ENCODE results near the gene CDKN2AIPNL.
"Not testable (repeated sequence)": the region's sequence is repeated elsewhere in the genome, so short reads cannot be mapped to it uniquely, and the experiment has no call there.

The CDKN2AIPNL gene

DNA sequence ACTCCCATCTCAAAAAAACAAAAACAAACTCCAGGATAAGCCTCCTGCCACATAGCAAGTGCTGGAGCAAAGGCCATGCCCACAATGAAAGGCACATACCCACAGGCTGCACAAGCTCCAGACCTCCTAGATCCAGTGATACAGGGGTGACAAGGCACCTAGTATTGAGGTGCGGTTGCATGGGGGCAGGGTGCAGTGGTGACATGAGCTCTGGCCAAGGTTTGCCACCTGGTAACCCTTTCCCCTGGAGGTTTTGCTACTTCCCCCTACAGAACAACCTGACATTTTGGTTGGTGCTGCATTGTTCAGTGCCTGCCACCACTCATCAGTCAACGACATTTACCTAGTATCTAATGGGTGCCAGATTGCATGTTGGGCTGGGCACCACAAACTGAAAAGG lies 14.5 kb downstream of the CDKN2AIPNL start:
- DNase-seq, result no peak

DNA sequence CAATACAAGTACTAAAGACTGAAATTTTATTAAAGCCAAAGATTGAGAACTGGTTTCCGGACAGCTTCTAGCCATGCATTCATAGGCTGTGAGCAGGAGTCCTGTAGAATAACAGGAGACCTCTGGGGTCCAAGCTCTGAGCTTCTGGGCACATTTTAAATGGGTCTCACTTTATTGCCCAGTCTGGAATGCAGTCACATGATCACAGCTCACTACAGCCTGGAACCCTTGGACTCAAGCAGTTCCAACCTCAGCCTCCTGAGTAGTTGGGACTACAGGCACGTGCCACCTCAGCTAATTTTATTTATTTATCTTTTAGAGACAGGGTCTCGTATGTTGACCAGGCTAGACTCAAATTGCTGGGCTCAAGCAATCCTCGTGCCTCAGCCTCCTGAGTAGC lies 15.4 kb downstream of the CDKN2AIPNL start:
- no peak for DNase-seq

DNA sequence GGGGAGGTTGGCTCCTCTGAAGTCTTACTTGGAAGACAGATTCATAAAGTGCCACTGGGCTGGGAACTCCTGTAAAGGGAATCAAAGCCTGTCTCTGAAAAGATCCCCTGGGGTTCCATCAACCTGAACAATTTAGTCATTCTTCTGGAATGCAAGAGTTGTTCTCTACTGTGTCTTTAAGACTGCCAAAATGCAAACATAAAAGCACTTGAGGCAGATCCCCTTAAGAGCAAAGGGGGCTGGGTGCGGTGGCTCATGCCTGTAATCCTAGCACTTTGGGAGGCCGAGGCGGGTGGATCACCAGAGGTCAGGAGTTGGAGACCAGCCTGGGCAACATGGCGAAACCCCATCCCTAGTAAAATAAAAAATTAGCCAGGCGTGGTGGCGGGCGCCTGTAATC lies 16.7 kb downstream of the CDKN2AIPNL start:
- no peak for DNase-seq

DNA sequence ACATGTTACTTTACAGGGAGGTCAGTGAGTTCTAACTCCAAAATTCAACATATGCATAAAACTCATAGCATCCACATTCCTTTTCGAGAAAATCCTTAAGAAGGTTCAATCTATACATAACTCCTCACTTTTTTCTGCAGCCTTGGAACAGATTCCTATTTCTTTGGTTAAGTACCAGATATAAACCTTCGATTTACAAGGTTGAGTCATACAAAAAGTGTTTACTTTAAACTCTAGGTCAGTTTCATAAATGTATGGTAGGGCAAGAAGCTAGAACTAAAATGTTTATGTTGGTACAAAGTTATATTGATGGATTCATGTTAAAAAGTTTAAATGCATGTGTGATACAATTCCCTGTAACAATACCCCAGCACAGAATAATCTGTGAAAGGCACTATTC lies 19.4 kb downstream of the CDKN2AIPNL start:
- DNase-seq, result no peak

DNA sequence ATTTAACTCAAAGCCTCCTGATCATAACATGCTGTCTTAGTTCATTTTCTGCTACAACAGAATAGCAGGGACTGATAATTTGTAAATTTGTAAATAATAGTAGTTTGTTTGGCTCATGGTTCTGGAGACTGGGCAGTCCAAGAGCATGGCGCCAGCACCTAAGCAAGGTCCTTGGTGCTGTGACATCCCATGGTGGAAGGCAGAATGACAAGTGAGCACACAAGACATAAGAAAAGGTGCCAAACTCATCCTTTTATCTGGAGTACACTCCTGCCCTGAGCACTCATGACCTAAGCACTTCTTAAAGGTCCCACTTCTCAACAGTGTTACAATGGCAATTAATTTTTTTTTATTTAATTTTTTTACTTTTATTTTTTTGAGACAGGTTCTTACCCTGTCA lies 24.2 kb downstream of the CDKN2AIPNL start:
- DNase-seq, result no peak

DNA sequence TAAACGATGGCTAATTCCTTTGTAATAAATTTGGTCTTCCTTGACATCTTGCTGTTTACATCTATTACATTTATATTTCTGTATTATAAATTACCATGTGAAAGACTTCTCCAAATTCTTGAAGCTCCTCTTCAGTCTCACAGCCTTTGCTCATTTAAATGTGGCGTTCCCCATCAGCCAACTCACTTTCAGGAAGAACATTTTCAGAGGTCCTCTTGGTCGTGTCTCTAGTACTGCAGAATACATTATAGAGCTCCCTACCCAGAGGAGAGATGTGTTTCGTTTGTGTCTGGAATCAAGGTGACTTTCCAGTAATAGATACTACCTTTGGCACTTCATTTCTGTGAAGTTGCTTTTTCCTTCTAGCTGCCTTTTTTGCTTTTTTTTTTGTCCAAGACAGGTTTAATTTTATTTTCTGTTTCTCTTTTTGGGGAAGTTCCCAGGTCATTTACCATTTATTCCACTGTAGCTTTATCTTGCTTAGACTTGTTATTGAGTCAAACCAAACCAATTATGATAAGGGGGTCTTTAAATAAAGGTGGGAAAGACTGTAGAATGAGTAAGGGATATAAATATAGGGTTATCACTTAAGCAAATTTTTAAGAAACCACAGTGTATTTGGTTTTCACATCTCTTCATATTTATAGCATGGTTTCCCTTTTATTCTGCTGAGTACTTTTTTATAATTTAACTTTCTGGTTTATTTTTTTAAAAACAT lies 27.5 kb downstream of the CDKN2AIPNL start:
- DNase-seq, result no peak

DNA sequence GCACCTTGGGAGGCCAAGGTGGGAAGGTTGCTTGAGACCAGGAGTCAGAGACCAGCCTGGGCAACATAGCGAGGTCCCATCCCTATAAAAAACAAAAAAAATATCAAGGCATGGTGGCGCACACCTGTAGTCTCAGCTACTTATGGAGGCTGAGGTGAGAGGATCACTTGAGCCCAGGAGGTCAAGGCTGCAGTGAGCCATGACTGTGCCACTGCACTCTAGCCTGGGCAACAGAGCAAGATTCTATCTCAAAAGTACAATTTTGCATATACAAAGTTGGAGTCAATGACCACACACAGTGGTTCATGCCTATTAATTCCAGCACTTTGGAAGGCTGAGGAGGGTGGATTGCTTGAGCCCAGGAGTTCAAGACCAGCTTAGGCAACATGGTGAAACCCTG lies 29.5 kb downstream of the CDKN2AIPNL start:
- not testable (repeated sequence) for DNase-seq

DNA sequence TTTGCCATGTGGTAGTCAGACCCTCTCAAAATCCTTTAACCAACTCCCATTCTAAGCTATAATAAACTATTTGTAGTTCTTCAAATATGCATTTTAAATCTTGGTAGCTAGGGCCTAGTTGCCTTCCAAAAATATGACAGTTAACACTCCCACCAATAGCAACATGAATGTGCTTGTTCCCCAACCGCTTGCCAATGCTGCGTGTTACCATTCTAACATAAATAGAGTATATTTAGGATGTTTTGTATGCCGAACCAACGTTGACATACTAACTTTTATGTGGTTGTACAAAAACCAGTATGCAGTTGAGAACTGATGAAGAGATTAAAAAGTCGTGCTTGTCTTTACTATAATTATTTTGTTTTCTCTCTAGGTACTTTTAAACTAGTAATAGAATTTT lies 31.3 kb downstream of the CDKN2AIPNL start:
- no peak for DNase-seq

DNA sequence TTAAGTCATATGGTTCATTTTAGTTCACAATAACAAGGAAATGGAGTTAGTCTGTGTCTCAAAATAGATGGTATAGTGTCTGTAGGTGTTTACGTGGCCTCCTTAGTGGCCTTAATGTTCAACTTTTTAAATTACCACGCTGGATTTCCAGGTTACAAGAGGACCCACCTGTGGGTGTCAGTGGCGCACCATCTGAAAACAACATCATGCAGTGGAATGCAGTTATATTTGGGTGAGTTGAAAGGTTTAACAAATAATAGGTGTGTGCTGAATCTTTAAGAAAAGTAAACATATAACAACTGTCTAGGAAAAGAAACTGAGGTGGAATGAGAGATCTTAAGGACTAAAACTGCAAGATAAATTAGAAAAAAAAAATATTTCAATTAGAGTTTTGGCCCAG lies 37.4 kb downstream of the CDKN2AIPNL start:
- DNase-seq, result no peak

DNA sequence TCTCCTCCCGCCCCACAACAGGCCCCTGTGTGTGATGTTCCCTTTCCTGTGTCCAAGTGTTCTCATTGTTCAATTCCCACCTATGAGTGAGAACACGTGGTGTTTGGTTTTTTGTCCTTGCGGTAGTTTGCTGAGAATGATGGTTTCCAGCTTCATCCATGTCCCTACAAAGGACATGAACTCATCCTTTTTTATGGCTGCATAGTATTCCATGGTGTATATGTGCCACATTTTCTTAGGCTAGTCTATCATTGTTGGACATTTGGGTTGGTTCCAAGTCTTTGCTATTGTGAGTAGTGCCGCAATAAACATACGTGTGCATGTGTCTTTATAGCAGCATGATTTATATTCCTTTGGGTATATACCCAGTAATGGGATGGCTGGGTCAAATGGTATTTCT lies 38.0 kb downstream of the CDKN2AIPNL start:
- DNase-seq, result not testable (repeated sequence)

DNA sequence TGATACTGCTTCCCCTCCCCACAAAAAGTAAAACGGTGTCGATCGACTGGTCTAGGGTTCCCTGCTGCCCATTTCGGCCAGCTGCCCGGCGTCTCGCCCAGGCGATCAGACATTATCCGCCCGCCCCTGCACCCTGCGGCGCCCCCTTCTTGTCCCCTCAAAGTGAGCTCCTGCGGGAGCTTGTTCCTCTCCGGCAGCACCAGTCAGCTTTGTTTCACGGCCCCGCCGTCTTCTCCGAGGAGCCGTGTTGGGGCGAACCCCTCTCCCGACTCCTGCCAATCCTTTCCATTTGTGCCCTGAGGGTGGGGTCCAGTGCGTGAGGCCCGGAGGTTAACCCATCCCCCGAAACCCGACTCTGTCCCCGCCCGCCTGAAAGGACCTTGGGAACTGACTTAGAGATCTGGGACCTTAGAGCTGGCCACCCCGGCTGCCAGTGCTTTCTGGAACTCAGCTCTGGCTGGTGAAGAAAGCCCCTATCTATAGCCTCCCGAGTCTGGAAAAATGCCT lies 39.8 kb downstream of the CDKN2AIPNL start:
- DNase-seq, result peak; percentile 13

DNA sequence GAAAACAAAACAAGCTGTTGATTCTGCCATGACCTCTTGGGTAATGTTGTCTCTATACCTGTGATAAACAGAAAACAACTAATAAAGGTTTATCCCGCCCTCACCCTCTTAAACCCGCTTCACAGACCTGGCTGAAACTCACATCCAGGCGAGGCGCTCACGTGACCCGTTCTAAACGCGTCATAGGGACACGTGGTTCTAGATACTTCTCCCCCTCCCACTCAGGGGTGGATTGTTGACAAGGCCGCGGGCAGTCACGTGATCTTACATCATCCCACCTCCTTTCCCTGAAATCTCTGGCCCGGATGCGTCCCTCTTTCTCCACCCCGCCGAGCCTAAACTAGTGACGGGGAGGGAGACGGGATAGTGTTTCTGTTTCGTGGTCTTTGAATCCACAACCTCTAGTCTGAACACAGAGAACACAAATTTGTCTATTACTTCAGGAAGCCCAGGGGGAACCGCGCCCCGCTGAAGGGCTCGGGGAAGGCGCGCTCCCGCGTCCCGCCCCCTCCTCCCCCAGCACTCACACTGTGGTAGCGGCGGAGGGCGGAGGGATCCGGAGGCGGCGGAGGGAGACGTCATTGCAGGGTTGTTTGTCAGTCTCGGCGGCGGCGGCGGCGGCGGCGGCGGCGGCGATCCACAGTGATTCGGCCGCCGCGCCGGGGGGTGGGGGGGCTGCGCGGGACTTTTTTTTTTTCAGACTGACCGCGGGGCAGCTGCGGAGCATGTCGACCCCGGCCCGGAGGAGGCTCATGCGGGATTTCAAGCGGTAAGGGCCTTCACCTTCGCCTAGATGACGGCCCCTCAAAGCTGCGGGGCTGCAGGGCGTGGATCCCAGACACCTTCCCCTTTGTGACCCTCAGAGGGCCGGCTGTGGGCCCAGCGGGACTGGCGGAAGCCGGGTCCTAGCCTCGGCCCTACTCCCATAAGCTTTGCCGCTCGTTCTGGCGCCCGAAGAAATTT lies 40.5 kb downstream of the CDKN2AIPNL start, which contains the start of gene UBE2B:
Gene UBE2B, plus strand, starts transcription at position 699 of the 963 bp plus-strand sequence. Its CDS starts 27 bp downstream, at position 726.
- DNase-seq, result peak; percentile 97

DNA sequence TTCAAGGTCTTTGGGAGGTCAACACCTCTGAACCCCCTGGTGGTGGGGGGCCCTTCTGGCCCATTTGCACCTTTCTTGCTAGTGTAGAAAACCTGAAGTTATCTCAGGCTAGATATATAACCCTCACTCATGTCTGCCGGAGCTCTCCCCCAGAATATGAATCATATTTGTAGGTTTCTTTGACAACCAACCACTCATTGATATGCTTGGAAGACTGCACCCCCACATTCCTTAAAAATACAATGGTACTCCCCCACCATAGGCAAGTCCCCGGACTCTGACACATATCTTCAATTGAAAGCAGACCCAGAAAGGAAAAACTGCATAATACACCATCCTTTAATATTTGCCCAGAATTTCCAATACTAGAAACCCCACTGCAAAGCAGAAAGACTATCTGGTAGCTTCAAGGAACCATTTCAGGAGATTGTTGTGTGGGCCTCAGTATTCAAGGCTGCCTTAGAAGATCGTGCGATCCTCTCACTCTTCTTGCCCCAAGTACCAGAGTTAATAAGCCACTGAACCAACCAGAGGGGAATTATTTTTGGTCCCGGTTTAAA lies 41.3 kb downstream of the CDKN2AIPNL start:
- no peak for DNase-seq

DNA sequence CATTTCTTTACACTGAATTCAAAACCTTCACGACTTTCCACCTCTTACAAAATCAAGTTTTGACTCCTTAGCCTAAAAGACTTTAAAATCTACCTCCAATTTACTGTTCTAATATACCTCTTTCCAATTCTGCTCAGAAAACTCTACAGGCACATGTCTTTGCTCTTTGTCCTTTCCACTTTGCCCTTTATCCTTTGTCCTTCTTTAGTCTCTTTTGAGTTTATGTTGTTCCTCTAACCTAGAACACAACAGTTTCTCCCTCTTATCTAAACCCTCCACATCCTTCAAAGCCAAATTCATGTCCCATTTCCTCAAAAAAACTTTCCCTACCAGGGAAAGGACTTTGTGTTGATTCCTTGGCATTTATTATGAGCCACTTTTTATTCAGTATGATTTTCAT lies 46.1 kb downstream of the CDKN2AIPNL start:
- no peak for DNase-seq

DNA sequence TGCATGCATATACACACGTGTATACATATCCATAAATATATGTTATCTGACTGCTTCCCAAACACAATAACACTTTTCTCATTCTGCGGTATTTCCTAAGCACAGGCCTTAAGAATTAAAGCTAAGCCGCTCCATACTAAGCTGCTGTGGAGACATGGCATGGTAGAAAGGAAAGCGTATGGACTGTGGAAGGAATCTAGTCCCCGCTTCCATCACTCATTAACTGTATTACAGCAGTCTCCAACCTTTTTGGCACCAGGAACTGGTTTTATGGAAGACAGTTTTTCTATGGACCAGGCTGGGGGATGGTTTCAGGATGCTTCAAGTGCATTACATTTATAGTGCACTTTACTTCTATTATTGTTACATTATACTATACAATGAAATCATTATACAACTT lies 56.0 kb downstream of the CDKN2AIPNL start:
- DNase-seq, result no peak
